ENCODE results near the gene CTXND2.
"Not testable (repeated sequence)": the region's sequence is repeated elsewhere in the genome, so short reads cannot be mapped to it uniquely, and the experiment has no call there.

Gene CTXND2

GRCh38 chr1:150887018-150887417 lies at the start of gene CTXND2:
Gene CTXND2 (plus strand): TSS chr1:150887136. CDS start chr1:150912315, 25,179 bp downstream.
- Histone ChIP-seq H3K36me3 (ENCODE audit: control insufficient read depth in 1 of 2, insufficient read depth in 2 of 2, low read length in 2 of 2) (no peaks in the 10 kb centered on the region), H3K9me3 (ENCODE audit: control insufficient read depth in 1 of 2, low read length in 2 of 2) (no peaks in the 10 kb centered on the region), H3K9ac (ENCODE audit: low read depth in 1 of 2, low read length in 2 of 2) (no peak within 1 kb of the TSS), H3K4me1 (ENCODE audit: control insufficient read depth in 1 of 2, insufficient read depth in 2 of 2, low read length in 2 of 2) (no peaks in the 10 kb centered on the region), H3K27me3 (ENCODE audit: control insufficient read depth in 1 of 2, insufficient read depth in 2 of 2, low read length in 2 of 2) (no peaks in the 10 kb centered on the region), H3K27ac (ENCODE audit: low read depth, low read length) (no peak within 1 kb of the TSS), H3K4me3 (ENCODE audit: low read depth in 1 of 2, low read length in 2 of 2) (no peak within 1 kb of the TSS)

- H3K36me3 ChIP-seq (ENCODE audit: control insufficient read depth in 1 of 2, insufficient read depth in 2 of 2, low read length in 2 of 2) = peaks cover 0 to 32% of the 10 kb centered on the region in 2 donors
These were observed 46.1 kb upstream of the CTXND2 start for GRCh38 chr1:150840850-150841249.

GRCh38 chr1:150841626-150842025 lies 45.3 kb upstream of the CTXND2 start:
- no peaks in the 10 kb centered on the region for H3K4me1 ChIP-seq (ENCODE audit: control insufficient read depth in 1 of 2, insufficient read depth in 2 of 2, low read length in 2 of 2)
- H3K9me3 ChIP-seq (ENCODE audit: control insufficient read depth in 1 of 2, low read length in 2 of 2) = no peaks in the 10 kb centered on the region
- H3K36me3 ChIP-seq (ENCODE audit: control insufficient read depth in 1 of 2, insufficient read depth in 2 of 2, low read length in 2 of 2) = peaks cover 0 to 27% of the 10 kb centered on the region in 2 donors
- no peak overlapping the region for H3K27ac ChIP-seq (ENCODE audit: low read depth, low read length)
- H3K9ac ChIP-seq (ENCODE audit: low read depth in 1 of 2, low read length in 2 of 2) = no peak overlapping the region
- H3K4me3 ChIP-seq (ENCODE audit: low read depth in 1 of 2, low read length in 2 of 2) = no peak overlapping the region
- no peaks in the 10 kb centered on the region for H3K27me3 ChIP-seq (ENCODE audit: control insufficient read depth in 1 of 2, insufficient read depth in 2 of 2, low read length in 2 of 2)

More at GRCh38 chr1:150840850-150841249, 46.1 kb upstream of the CTXND2 start:
- not testable (repeated sequence) for H3K4me1 ChIP-seq (ENCODE audit: control insufficient read depth in 1 of 2, insufficient read depth in 2 of 2, low read length in 2 of 2); H3K27me3 ChIP-seq (ENCODE audit: control insufficient read depth in 1 of 2, insufficient read depth in 2 of 2, low read length in 2 of 2); H3K4me3 ChIP-seq (ENCODE audit: low read depth in 1 of 2, low read length in 2 of 2); H3K27ac ChIP-seq (ENCODE audit: low read depth, low read length); H3K9me3 ChIP-seq (ENCODE audit: control insufficient read depth in 1 of 2, low read length in 2 of 2); H3K9ac ChIP-seq (ENCODE audit: low read depth in 1 of 2, low read length in 2 of 2)

GRCh38 chr1:150842343-150842742 lies 44.6 kb upstream of the CTXND2 start:
- no peaks in the 10 kb centered on the region for H3K27me3 ChIP-seq (ENCODE audit: control insufficient read depth in 1 of 2, insufficient read depth in 2 of 2, low read length in 2 of 2)

DNA sequence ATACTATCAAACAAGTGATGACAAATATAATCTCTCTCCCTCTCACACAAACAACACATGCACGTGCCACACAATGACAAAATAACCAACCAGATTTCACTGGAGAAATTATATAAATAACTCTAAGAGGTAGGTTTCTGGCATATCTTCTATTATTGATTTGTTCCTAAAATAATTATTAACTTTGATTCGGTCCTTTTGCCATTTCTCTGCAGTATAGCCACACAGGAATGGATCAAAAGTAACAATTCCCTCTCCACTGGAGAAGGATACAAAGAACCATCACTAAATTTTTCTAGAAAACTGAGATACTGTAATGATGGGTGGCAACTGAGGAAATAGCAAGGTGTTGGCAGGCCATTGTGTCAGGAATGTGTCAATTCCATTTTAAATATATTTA lies 44.0 kb upstream of the CTXND2 start:
- Histone ChIP-seq H3K4me3 (ENCODE audit: low read depth in 1 of 2, low read length in 2 of 2) (no peak overlapping the region), H3K27ac (ENCODE audit: low read depth, low read length) (no peak overlapping the region), H3K36me3 (ENCODE audit: control insufficient read depth in 1 of 2, insufficient read depth in 2 of 2, low read length in 2 of 2) (peaks cover 2 to 21% of the 10 kb centered on the region in 2 donors), H3K9ac (ENCODE audit: low read depth in 1 of 2, low read length in 2 of 2) (no peak overlapping the region), H3K4me1 (ENCODE audit: control insufficient read depth in 1 of 2, insufficient read depth in 2 of 2, low read length in 2 of 2) (no peaks in the 10 kb centered on the region), H3K27me3 (ENCODE audit: control insufficient read depth in 1 of 2, insufficient read depth in 2 of 2, low read length in 2 of 2) (no peaks in the 10 kb centered on the region), H3K9me3 (ENCODE audit: control insufficient read depth in 1 of 2, low read length in 2 of 2) (no peaks in the 10 kb centered on the region)

More at GRCh38 chr1:150842343-150842742, 44.6 kb upstream of the CTXND2 start:
- Histone ChIP-seq H3K36me3 (ENCODE audit: control insufficient read depth in 1 of 2, insufficient read depth in 2 of 2, low read length in 2 of 2) (peaks cover 0 to 21% of the 10 kb centered on the region in 2 donors), H3K9ac (ENCODE audit: low read depth in 1 of 2, low read length in 2 of 2) (no peak overlapping the region), H3K4me1 (ENCODE audit: control insufficient read depth in 1 of 2, insufficient read depth in 2 of 2, low read length in 2 of 2) (no peaks in the 10 kb centered on the region), H3K27ac (ENCODE audit: low read depth, low read length) (no peak overlapping the region), H3K4me3 (ENCODE audit: low read depth in 1 of 2, low read length in 2 of 2) (no peak overlapping the region), H3K9me3 (ENCODE audit: control insufficient read depth in 1 of 2, low read length in 2 of 2) (no peaks in the 10 kb centered on the region)

DNA sequence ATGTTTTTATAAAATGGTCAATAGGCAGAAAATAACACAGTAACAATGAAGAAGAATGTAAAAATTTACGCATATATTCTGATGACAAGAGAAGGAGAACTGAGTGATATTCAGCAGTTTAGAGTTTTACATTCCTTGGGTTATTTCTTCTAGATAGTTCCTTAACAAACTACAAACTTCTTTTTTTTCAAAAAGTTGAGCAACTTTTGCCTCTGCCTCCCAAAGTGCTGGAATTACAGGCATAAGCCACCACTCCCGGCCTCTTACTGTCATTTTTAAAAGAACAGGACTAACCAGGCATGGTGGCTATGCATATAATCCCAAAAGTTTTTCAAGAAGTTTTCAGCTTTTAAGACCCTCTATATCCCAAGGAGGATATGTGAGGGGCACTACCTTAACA lies 43.5 kb upstream of the CTXND2 start:
- H3K9me3 ChIP-seq (ENCODE audit: control insufficient read depth in 1 of 2, low read length in 2 of 2) = no peaks in the 10 kb centered on the region
- no peak overlapping the region for H3K9ac ChIP-seq (ENCODE audit: low read depth in 1 of 2, low read length in 2 of 2)
- no peaks in the 10 kb centered on the region for H3K4me1 ChIP-seq (ENCODE audit: control insufficient read depth in 1 of 2, insufficient read depth in 2 of 2, low read length in 2 of 2)
- no peak overlapping the region for H3K4me3 ChIP-seq (ENCODE audit: low read depth in 1 of 2, low read length in 2 of 2)
- no peaks in the 10 kb centered on the region for H3K27me3 ChIP-seq (ENCODE audit: control insufficient read depth in 1 of 2, insufficient read depth in 2 of 2, low read length in 2 of 2)
- H3K27ac ChIP-seq (ENCODE audit: low read depth, low read length) = no peak overlapping the region
- H3K36me3 ChIP-seq (ENCODE audit: control insufficient read depth in 1 of 2, insufficient read depth in 2 of 2, low read length in 2 of 2) = peaks cover 2 to 17% of the 10 kb centered on the region in 2 donors

GRCh38 chr1:150846473-150847146 lies 40.3 kb upstream of the CTXND2 start:
- Histone ChIP-seq H3K36me3 (ENCODE audit: control insufficient read depth in 1 of 2, insufficient read depth in 2 of 2, low read length in 2 of 2) (peaks cover 2 to 4% of the 10 kb centered on the region in 2 donors), H3K27ac (ENCODE audit: low read depth, low read length) (no peak overlapping the region)

DNA sequence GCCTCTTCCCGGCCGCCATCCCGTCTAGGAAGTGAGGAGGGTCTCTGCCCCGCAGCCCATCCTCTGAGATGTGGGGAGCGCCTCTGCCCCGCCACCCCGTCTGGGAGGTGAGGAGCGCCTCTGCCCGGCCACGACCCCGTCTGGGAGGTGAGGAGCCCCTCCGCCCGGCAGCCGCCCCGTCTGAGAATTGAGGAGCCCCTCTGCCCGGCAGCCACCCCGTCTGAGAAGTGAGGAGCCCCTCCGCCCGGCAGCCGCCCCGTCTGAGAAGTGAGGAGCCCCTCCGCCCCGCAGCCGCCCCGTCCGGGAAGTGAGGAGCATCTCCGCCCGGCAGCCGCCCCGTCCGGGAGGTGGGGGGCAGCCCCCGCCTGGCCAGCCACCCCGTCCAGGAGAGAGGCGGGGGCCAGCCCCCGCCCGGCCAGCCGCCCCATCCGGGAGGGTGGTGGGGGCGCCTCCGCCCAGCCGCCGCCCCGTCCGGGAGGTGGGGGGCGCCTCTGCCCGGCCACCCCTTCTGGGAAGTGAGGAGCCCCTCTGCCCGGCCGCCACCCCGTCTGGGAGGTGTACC lies 36.1 kb upstream of the CTXND2 start:
- not testable (repeated sequence) for H3K9me3 ChIP-seq (ENCODE audit: control insufficient read depth in 1 of 2, low read length in 2 of 2); H3K27ac ChIP-seq (ENCODE audit: low read depth, low read length); H3K9ac ChIP-seq (ENCODE audit: low read depth in 1 of 2, low read length in 2 of 2); H3K4me3 ChIP-seq (ENCODE audit: low read depth in 1 of 2, low read length in 2 of 2); H3K27me3 ChIP-seq (ENCODE audit: control insufficient read depth in 1 of 2, insufficient read depth in 2 of 2, low read length in 2 of 2); H3K4me1 ChIP-seq (ENCODE audit: control insufficient read depth in 1 of 2, insufficient read depth in 2 of 2, low read length in 2 of 2)
- peaks cover 12 to 19% of the 10 kb centered on the region in 2 donors for H3K36me3 ChIP-seq (ENCODE audit: control insufficient read depth in 1 of 2, insufficient read depth in 2 of 2, low read length in 2 of 2)

More at GRCh38 chr1:150846473-150847146, 40.3 kb upstream of the CTXND2 start:
- H3K9ac ChIP-seq (ENCODE audit: low read depth in 1 of 2, low read length in 2 of 2) = no peak overlapping the region
- H3K27me3 ChIP-seq (ENCODE audit: control insufficient read depth in 1 of 2, insufficient read depth in 2 of 2, low read length in 2 of 2) = no peaks in the 10 kb centered on the region
- no peaks in the 10 kb centered on the region for H3K4me1 ChIP-seq (ENCODE audit: control insufficient read depth in 1 of 2, insufficient read depth in 2 of 2, low read length in 2 of 2)
- H3K9me3 ChIP-seq (ENCODE audit: control insufficient read depth in 1 of 2, low read length in 2 of 2) = no peaks in the 10 kb centered on the region
- H3K4me3 ChIP-seq (ENCODE audit: low read depth in 1 of 2, low read length in 2 of 2) = no peak overlapping the region

- H3K9me3 ChIP-seq (ENCODE audit: control insufficient read depth in 1 of 2, low read length in 2 of 2); H3K4me1 ChIP-seq (ENCODE audit: control insufficient read depth in 1 of 2, insufficient read depth in 2 of 2, low read length in 2 of 2); H3K9ac ChIP-seq (ENCODE audit: low read depth in 1 of 2, low read length in 2 of 2); H3K4me3 ChIP-seq (ENCODE audit: low read depth in 1 of 2, low read length in 2 of 2); H3K27me3 ChIP-seq (ENCODE audit: control insufficient read depth in 1 of 2, insufficient read depth in 2 of 2, low read length in 2 of 2); H3K27ac ChIP-seq (ENCODE audit: low read depth, low read length): not testable (repeated sequence)
- peaks cover 9 to 24% of the 10 kb centered on the region in 2 donors for H3K36me3 ChIP-seq (ENCODE audit: control insufficient read depth in 1 of 2, insufficient read depth in 2 of 2, low read length in 2 of 2)
These were observed 34.2 kb upstream of the CTXND2 start for GRCh38 chr1:150852734-150853133.

DNA sequence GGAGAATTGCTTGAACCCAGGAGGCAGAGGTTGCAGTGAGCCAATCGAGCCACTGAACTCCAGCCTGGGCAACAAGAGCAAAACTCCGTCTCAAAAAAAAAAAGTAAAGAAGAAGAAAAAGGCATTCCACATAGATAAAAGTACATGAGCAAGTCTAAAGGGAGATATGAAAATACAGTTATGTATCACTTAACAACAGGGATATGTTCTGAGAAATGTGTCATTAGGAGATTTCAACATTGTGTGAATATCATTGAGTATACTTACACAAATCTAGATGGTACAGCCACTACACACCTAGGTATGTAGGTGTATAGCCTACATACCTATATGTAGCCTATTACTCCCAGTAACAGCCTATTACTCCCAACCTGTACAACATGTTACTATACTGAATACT lies 23.2 kb upstream of the CTXND2 start:
- no peak overlapping the region for H3K9ac ChIP-seq (ENCODE audit: low read depth in 1 of 2, low read length in 2 of 2)
- no peaks in the 10 kb centered on the region for H3K4me1 ChIP-seq (ENCODE audit: control insufficient read depth in 1 of 2, insufficient read depth in 2 of 2, low read length in 2 of 2)
- no peaks in the 10 kb centered on the region for H3K9me3 ChIP-seq (ENCODE audit: control insufficient read depth in 1 of 2, low read length in 2 of 2)
- no peak overlapping the region for H3K4me3 ChIP-seq (ENCODE audit: low read depth in 1 of 2, low read length in 2 of 2)
- peaks cover 0 to 3% of the 10 kb centered on the region in 2 donors for H3K36me3 ChIP-seq (ENCODE audit: control insufficient read depth in 1 of 2, insufficient read depth in 2 of 2, low read length in 2 of 2)
- no peak overlapping the region for H3K27ac ChIP-seq (ENCODE audit: low read depth, low read length)
- H3K27me3 ChIP-seq (ENCODE audit: control insufficient read depth in 1 of 2, insufficient read depth in 2 of 2, low read length in 2 of 2) = no peaks in the 10 kb centered on the region

Measured in duodenal mucosa (tissue), 2 donors.